ENCODE data around the gene PSPN. TPM values are rescaled to one million over a fixed set of nuclear protein-coding genes. Genes with fewer than 3 reads are reported as not detected.
"Not testable (repeated sequence)": the region's sequence is repeated elsewhere in the genome, so short reads cannot be mapped to it uniquely, and the experiment has no call there.

PSPN gene
- total RNA-seq, 1 donor from 2014 or later, result 4.6 TPM

DNA sequence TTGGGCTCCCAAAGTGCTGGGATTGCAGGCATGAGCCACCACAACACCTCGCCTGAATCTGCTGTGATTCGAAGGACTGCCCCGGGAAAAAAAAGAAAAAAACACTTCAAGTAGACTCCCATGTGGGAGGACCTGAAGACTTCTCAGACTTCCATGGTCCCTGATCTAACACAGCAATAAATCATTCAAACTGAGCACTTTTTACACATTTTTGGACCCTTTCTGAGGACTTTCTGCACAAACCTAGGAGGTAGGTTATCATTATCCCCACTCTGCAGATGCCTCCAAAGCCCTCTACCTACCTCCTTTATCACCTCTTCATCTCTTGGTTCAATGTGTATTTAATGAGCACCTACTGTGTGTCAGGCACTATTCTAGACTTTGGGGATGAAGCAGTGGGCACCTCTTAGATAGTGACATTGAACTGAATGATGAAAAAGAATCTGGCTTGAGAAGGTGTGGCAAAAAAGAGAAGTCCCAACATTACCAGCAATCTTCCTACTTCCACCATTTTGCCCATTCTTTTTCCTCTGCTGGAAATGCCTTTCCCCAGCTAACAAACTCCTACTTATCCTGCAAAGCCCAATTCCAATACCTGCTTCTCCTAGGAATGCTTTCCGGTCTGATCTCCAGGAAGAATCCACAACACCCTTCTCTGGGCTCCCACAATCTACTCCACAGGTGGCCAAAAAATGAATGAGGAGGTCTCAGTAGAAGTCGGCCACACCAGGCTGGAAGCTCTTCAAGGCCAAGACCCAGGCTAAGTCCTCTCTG is 16.0 kb downstream of the PSPN start:
- Mint-ChIP-seq H3K9me3 (ENCODE audit: unreplicated experiment) (peaks cover 5% of the 10 kb centered on the region), H3K4me1 (ENCODE audit: unreplicated experiment) (peaks cover 9% of the 10 kb centered on the region), H3K4me3 (ENCODE audit: unreplicated experiment) (peak overlapping the region; percentile 28), H3K36me3 (ENCODE audit: low read depth, unreplicated experiment) (no peaks in the 10 kb centered on the region), H3K27ac (ENCODE audit: unreplicated experiment) (no peak overlapping the region), H3K27me3 (ENCODE audit: unreplicated experiment) (peaks cover 6% of the 10 kb centered on the region)
- no peak for DNase-seq (ENCODE audit: low spot score)
- TF ChIP-seq, protein P1, sequence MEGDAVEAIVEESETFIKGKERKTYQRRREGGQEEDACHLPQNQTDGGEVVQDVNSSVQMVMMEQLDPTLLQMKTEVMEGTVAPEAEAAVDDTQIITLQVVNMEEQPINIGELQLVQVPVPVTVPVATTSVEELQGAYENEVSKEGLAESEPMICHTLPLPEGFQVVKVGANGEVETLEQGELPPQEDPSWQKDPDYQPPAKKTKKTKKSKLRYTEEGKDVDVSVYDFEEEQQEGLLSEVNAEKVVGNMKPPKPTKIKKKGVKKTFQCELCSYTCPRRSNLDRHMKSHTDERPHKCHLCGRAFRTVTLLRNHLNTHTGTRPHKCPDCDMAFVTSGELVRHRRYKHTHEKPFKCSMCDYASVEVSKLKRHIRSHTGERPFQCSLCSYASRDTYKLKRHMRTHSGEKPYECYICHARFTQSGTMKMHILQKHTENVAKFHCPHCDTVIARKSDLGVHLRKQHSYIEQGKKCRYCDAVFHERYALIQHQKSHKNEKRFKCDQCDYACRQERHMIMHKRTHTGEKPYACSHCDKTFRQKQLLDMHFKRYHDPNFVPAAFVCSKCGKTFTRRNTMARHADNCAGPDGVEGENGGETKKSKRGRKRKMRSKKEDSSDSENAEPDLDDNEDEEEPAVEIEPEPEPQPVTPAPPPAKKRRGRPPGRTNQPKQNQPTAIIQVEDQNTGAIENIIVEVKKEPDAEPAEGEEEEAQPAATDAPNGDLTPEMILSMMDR (IDR thresholded peaks at IDR 0.05; ENCODE audit: unreplicated experiment), result no peak

DNA sequence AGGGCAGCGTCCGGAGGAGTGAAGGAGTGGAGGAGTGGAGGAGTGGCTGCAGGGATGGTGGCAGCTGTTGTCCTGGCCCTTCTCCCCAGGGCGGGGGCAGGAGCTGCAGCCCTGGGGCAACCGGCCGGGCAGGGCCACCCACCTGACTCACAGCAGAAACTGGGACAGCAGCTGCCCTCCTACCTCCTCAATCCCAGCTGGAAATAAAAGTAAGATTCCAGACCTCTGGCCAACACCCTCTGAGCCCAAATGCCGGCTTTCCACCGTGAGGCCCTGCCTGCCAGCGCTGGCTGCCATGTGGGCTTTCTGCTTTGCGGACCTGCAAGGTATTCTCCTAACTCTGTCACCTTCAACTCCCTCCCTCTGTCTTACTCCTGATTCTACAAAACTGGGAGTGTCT is 17.7 kb downstream of the PSPN start:
- peaks cover 5% of the 10 kb centered on the region for H3K9me3 Mint-ChIP-seq (ENCODE audit: unreplicated experiment)
- peaks cover 6% of the 10 kb centered on the region for H3K27me3 Mint-ChIP-seq (ENCODE audit: unreplicated experiment)
- TF ChIP-seq, protein P1 (IDR thresholded peaks at IDR 0.05; ENCODE audit: unreplicated experiment), result no peak
- no peak overlapping the region for H3K27ac Mint-ChIP-seq (ENCODE audit: unreplicated experiment)
- H3K4me3 Mint-ChIP-seq (ENCODE audit: unreplicated experiment), result no peak overlapping the region
- peaks cover 9% of the 10 kb centered on the region for H3K4me1 Mint-ChIP-seq (ENCODE audit: unreplicated experiment)
- no peaks in the 10 kb centered on the region for H3K36me3 Mint-ChIP-seq (ENCODE audit: low read depth, unreplicated experiment)
- DNase-seq (ENCODE audit: low spot score), result no peak

DNA sequence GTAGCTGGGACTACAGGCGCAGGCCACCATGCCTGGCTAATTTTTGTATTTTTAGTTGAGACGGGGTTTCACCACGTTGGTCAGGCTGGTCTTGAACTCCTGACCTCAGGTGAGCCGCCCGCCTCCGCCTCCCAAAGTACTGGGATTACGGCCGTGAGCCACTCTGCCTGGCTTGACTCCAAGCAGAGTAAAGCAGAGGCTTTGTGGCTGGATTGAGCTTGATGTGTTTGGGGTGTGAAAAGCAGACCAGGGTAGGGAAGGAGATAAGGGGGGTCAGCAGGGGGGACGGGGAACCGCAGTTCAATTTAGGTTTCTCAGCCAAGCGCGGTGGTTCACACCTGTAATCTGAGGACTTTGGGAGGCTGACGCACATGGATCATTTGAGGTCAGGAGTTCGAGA is 18.6 kb downstream of the PSPN start:
- Mint-ChIP-seq H3K4me3 (ENCODE audit: unreplicated experiment) (no peak overlapping the region), H3K27ac (ENCODE audit: unreplicated experiment) (no peak overlapping the region), H3K27me3 (ENCODE audit: unreplicated experiment) (peaks cover 3% of the 10 kb centered on the region), H3K9me3 (ENCODE audit: unreplicated experiment) (peaks cover 5% of the 10 kb centered on the region), H3K4me1 (ENCODE audit: unreplicated experiment) (peaks cover 5% of the 10 kb centered on the region), H3K36me3 (ENCODE audit: low read depth, unreplicated experiment) (no peaks in the 10 kb centered on the region)
- TF ChIP-seq, protein P1 (IDR thresholded peaks at IDR 0.05; ENCODE audit: unreplicated experiment), result no peak
- no peak for DNase-seq (ENCODE audit: low spot score)

DNA sequence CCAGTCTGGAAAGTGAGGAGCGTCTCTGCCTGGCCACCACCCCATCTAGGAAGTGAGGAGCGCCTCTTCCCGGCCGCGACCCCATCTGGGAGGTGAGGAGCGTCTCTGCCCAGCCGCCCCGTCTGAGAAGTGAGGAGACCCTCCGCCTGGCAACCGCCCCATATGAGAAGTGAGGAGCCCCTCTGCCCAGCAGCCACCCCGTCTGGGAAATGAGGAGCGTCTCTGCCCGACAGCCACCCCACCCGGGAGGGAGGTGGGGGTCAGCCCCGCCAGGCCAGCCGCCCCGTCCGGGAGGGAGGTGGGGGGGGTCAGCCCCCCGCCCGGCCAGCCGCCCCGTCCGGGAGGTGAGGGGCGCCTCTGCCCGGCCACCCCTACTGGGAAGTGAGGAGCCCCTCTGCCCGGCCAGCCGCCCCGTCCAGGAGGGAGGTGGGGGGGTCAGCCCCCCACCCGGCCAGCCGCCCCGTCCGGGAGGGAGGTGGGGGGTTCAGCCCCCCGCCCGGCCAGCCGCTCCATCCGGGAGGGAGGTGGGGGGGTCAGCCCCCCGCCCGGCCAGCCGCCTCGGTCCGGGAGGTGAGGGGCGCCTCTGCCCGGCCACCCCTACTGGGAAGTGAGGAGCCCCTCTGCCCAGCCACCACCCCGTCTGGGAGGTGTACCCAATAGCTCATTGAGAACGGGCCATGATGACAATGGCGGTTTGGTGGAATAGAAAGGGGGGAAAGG is 20.3 kb downstream of the PSPN start:
- DNase-seq (ENCODE audit: low spot score); H3K9me3 Mint-ChIP-seq (ENCODE audit: unreplicated experiment); H3K27ac Mint-ChIP-seq (ENCODE audit: unreplicated experiment); H3K36me3 Mint-ChIP-seq (ENCODE audit: low read depth, unreplicated experiment); H3K4me1 Mint-ChIP-seq (ENCODE audit: unreplicated experiment); H3K4me3 Mint-ChIP-seq (ENCODE audit: unreplicated experiment); H3K27me3 Mint-ChIP-seq (ENCODE audit: unreplicated experiment): not testable (repeated sequence)

DNA sequence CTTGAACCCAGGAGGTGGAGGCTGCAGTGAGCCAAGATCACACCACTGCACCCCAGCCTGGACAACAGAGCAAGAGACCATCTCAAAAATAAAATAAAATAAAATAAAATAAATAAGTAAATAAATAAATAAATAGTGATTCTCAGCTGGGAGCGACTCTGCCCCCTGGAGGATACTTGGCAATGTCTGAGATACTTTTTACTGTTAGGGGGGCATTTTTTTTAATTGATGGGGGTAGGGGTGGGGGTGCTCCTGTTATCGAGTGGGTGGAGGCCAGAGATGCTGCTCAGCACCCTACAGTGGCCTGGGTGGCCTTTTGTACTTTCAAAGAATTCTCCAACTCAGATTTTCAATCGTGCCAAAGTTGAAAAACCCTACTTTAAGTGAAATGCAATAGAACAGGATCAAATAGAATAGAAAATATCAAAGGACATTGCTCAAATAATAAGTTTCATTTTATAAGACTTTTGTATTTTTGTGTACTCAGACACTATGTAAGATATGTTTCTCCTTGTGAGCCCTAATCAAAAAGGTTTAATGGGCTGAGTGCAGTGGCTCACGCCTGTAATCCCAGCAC is 21.5 kb downstream of the PSPN start:
- TF ChIP-seq, protein P1 (IDR thresholded peaks at IDR 0.05; ENCODE audit: unreplicated experiment), result peak; percentile 42
- no peak overlapping the region for H3K27ac Mint-ChIP-seq (ENCODE audit: unreplicated experiment)
- no peaks in the 10 kb centered on the region for H3K27me3 Mint-ChIP-seq (ENCODE audit: unreplicated experiment)
- no peaks in the 10 kb centered on the region for H3K36me3 Mint-ChIP-seq (ENCODE audit: low read depth, unreplicated experiment)
- no peak for DNase-seq (ENCODE audit: low spot score)
- no peak overlapping the region for H3K4me3 Mint-ChIP-seq (ENCODE audit: unreplicated experiment)
- H3K4me1 Mint-ChIP-seq (ENCODE audit: unreplicated experiment), result no peaks in the 10 kb centered on the region
- no peaks in the 10 kb centered on the region for H3K9me3 Mint-ChIP-seq (ENCODE audit: unreplicated experiment)
